Effector memory CD8-positive, alpha-beta T cell (primary cell): ENCODE results near the gene RNGTT.
"Not testable (repeated sequence)": the region's sequence is repeated elsewhere in the genome, so short reads cannot be mapped to it uniquely, and the experiment has no call there.

Experiments used
- ATAC-seq: fragments of 150-1000 bp; cut with Tn5 transposase; replicated peaks from 2 replicates; pipeline ENCODE4 v1.10.0; 2021; ENCODE audit warnings: mild to moderate bottlenecking, moderate library complexity
- DNase-seq, 3 experiments: peaks; one replicate each; pipeline ENCODE4 v3.0.0; 2021
- H3K27ac Mint-ChIP-seq, 2 donors: one replicate each; pipeline ENCODE4 v1.8.0; 2022; ENCODE audit warnings: mild to moderate bottlenecking in 2 of 2, mixed read lengths in 2 of 2, moderate library complexity in 2 of 2
- H3K27me3 Mint-ChIP-seq, 2 donors: one replicate each; pipeline ENCODE4 v1.8.0; 2022; ENCODE audit warnings: mixed read lengths in 2 of 2
- H3K36me3 Mint-ChIP-seq: one replicate; pipeline ENCODE4 v1.8.0; 2022; ENCODE audit warnings: mild to moderate bottlenecking, moderate library complexity, mixed read lengths; ENCODE audit not compliant: insufficient read depth
- H3K4me1 Mint-ChIP-seq, 2 donors: one replicate each; pipeline ENCODE4 v1.8.0; 2022; ENCODE audit warnings: low read depth in 2 of 2, mixed read lengths in 2 of 2
- H3K4me3 Mint-ChIP-seq, 2 donors: one replicate each; pipeline ENCODE4 v1.8.0; 2022; ENCODE audit warnings: mild to moderate bottlenecking in 2 of 2, mixed read lengths in 2 of 2, moderate library complexity in 2 of 2
- H3K9me3 Mint-ChIP-seq, 2 donors: one replicate each; pipeline ENCODE4 v1.8.0; 2022; ENCODE audit warnings: mixed read lengths in 2 of 2

RNGTT gene

DNA sequence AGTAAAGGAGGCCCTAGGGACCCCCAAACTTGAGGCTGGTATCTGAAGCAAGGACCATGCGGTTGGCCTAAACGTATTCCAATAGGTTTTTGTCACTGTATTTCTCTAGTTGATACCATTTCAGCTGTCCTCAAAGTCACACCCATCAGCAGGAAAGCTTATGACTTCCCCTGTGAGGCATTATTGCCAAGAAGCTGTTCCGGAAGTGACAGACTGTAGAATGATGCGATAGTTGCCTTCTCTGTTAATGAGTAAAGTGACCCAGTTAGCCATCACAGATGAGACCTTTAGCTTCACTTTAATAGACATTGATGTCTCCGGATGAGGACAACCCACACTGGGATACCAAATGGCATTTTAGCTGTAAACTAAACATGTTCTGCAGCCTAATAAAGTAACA lies 147.9 kb downstream of the RNGTT start:
- H3K4me1 Mint-ChIP-seq: peaks cover 2 to 17% of the 10 kb centered on the region in 2 donors
- no peak for DNase-seq
- no peak overlapping the region for H3K27ac Mint-ChIP-seq
- no peaks in the 10 kb centered on the region for H3K9me3 Mint-ChIP-seq
- no peaks in the 10 kb centered on the region for H3K27me3 Mint-ChIP-seq
- H3K4me3 Mint-ChIP-seq: no peak overlapping the region
- ATAC-seq: no peak
- peaks cover 5% of the 10 kb centered on the region for H3K36me3 Mint-ChIP-seq

DNA sequence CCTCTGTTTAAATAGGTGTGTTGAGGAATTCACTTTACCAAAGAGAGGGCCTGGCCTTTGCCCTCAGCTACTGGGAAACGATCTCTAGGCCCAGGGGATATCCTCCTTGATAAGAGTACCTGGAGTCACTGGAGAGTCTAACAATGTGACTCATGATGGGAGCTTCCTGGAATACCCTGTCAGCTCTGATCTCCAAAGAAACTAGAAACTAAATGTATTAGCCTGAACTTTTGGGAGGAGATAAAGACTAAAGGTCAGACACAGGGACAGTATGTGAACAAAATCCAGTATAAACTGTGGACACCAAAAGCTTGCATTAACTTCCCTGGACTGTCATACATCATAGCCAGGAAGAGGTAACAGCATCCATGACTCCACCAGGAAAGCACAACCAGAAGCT lies 148.5 kb downstream of the RNGTT start:
- H3K27me3 Mint-ChIP-seq: no peaks in the 10 kb centered on the region
- H3K36me3 Mint-ChIP-seq: peaks cover 5% of the 10 kb centered on the region
- H3K9me3 Mint-ChIP-seq: no peaks in the 10 kb centered on the region
- peaks cover 2 to 17% of the 10 kb centered on the region in 2 donors for H3K4me1 Mint-ChIP-seq
- peak overlapping the region in 1 of 2 donors; percentile 18 for H3K27ac Mint-ChIP-seq
- ATAC-seq (no peak), DNase-seq (no peak)
- no peak overlapping the region for H3K4me3 Mint-ChIP-seq

DNA sequence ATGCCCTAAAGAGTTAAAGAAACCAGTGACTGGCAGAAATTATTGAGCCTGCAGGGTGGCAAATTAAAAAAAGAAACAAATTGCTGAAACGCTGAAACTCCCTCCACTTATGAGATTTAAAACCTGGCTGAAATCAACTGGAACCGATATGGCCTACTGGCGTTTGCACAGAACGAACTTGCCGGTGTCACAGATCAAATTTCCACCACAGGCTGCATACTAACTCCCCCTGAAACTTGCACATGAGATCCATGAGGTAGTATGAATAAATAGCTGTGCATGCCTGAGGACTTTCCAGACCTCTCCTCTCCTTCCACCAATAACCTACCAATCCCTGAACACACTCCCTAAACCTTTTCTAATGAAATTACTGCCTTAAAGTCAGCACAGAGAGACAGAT lies 150.4 kb downstream of the RNGTT start:
- Mint-ChIP-seq H3K27me3 (no peaks in the 10 kb centered on the region), H3K36me3 (peaks cover 2% of the 10 kb centered on the region), H3K27ac (peak overlapping the region in 1 of 2 donors; percentile 0), H3K9me3 (no peaks in the 10 kb centered on the region), H3K4me1 (peaks cover 1 to 10% of the 10 kb centered on the region in 2 donors), H3K4me3 (no peak overlapping the region)
- ATAC-seq (no peak), DNase-seq (no peak)

DNA sequence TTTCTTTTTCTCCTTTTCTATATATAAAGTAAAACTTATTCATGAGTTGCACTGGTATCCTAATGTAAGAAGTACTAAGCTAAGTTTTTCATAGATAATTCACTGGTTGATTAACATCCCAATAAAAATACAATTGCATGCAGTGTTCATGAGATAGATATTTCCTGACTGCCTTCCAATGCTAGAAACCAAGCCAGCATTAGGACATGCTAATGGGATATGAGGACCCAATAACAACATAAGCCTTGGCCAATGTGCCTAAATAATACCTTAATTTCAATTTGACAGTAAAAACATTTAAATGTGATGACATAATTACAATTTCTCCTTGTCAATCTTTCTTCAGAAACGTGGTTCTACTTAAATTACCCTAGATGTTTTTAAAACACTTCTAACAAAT lies 152.7 kb downstream of the RNGTT start:
- Mint-ChIP-seq H3K4me1 (peaks cover 4 to 7% of the 10 kb centered on the region in 2 donors), H3K27me3 (no peaks in the 10 kb centered on the region), H3K9me3 (peaks cover 6 to 13% of the 10 kb centered on the region in 2 donors), H3K4me3 (no peak overlapping the region), H3K36me3 (peaks cover 10% of the 10 kb centered on the region), H3K27ac (no peak overlapping the region)
- no peak for ATAC-seq
- DNase-seq: no peak

DNA sequence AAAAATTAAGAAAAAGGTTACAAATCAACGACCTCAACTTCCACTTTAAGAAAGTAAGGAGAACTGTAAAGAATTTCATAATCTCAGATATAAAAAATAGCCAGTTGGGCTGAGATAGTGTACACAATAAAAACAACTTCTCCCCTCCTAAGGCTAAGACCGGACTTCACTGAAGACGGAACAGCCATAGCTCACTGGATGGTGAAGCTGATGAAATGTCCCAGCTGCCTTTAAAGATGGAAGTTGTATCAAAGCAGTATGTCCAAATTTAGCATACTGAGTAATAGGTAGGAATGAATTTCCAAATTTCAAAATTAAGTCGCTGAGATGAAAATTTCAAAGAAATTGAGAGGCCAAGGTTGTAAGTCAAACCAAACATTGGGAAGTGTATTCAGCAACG lies 153.3 kb downstream of the RNGTT start:
- H3K27ac Mint-ChIP-seq: no peak overlapping the region
- ATAC-seq (no peak), DNase-seq (no peak)
- no peak overlapping the region for H3K4me3 Mint-ChIP-seq
- H3K27me3 Mint-ChIP-seq: no peaks in the 10 kb centered on the region
- peaks cover 8 to 13% of the 10 kb centered on the region in 2 donors for H3K4me1 Mint-ChIP-seq
- H3K36me3 Mint-ChIP-seq: peaks cover 14% of the 10 kb centered on the region
- peaks cover 6 to 13% of the 10 kb centered on the region in 2 donors for H3K9me3 Mint-ChIP-seq

DNA sequence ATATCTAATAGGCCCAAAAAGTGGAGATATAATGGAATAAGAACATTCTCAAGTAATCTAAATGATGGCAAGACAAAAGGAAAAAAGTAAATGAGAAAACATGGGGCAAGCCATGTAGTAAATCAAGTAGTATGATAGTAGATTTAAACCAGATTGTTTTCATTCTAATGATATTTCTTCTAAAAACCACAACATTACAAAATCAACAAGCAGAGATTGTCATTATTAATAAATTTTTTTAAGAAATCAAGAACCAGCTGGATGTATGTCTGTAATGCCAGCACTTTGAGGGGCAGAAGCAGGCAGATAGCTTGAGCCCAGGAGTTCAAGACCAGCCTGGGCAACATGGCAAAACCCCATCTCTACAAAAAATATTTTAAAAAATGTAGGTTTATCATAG lies 155.0 kb downstream of the RNGTT start:
- no peak for ATAC-seq
- no peaks in the 10 kb centered on the region for H3K27me3 Mint-ChIP-seq

DNA sequence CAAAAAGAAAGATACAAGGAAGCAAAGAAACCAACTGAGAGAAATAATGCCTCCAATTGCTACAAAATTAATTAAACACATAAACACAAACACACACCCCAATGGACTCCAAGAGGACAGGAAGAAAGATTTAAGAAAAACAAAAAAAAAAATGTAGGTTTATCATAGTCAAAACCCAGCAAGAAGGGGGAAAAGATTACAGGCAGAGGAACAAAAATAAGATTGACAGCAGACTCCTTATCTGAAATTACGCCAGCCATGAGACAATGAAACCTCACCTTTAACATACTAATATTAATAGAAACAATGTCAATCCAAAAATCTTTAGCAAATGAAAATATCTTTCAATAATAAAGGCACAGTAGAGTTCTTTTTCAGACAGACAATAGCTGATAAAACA lies 155.8 kb downstream of the RNGTT start:
- Mint-ChIP-seq H3K27ac (no peak overlapping the region), H3K27me3 (no peaks in the 10 kb centered on the region), H3K4me3 (no peak overlapping the region), H3K9me3 (peaks cover 6 to 13% of the 10 kb centered on the region in 2 donors), H3K4me1 (peaks cover 10 to 17% of the 10 kb centered on the region in 2 donors), H3K36me3 (peaks cover 21% of the 10 kb centered on the region)
- ATAC-seq (no peak), DNase-seq (no peak)

More for the DNA sequence above, 155.0 kb downstream of the RNGTT start:
- H3K27ac Mint-ChIP-seq: no peak overlapping the region
- no peak for DNase-seq
- peaks cover 6 to 13% of the 10 kb centered on the region in 2 donors for H3K9me3 Mint-ChIP-seq
- H3K4me1 Mint-ChIP-seq: peaks cover 10 to 17% of the 10 kb centered on the region in 2 donors
- H3K36me3 Mint-ChIP-seq: peaks cover 16% of the 10 kb centered on the region
- H3K4me3 Mint-ChIP-seq: no peak overlapping the region

DNA sequence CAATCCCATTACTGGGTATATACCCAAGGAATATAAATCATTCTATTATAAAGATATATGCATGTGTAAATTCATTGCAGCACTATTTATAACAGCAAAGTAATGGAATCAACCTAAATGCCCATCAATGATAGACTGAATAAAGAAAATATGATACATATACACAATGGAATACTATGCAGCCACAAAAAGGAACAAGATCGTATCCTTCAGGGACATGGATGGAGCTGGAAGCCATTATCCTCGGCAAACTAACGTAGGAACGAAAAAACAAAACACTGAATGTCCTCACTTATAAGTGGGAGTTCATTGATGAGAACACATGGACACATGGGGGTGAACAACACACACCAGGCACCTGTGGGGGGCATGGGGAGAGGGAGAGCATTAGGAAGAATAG lies 156.7 kb downstream of the RNGTT start:
- DNase-seq (no peak), ATAC-seq (no peak)
- no peak overlapping the region for H3K27ac Mint-ChIP-seq
- H3K9me3 Mint-ChIP-seq: peaks cover 6 to 13% of the 10 kb centered on the region in 2 donors
- peaks cover 13 to 17% of the 10 kb centered on the region in 2 donors for H3K4me1 Mint-ChIP-seq
- peaks cover 21% of the 10 kb centered on the region for H3K36me3 Mint-ChIP-seq
- H3K27me3 Mint-ChIP-seq: no peaks in the 10 kb centered on the region
- no peak overlapping the region for H3K4me3 Mint-ChIP-seq

DNA sequence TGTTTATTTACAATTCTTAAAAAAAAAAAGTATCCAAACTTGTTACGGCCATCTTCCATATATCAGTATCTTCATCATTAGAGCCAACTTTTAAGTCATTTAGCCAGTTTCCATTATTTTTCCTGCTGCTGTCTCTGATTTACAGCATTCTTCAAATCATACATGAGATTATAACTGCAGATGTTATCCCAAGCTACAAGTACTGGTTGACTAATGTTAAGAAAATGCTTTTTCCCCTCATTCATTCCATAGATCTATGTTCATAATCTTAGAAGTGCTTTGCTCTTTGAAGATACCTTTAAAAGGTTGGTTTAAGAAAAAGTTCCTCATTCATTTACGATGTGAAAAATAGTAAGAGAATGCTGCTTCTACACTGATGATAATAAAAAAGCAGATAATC lies 158.7 kb downstream of the RNGTT start:
- H3K9me3 Mint-ChIP-seq: peaks cover 6 to 13% of the 10 kb centered on the region in 2 donors
- no peaks in the 10 kb centered on the region for H3K27me3 Mint-ChIP-seq
- DNase-seq (no peak), ATAC-seq (no peak)
- H3K27ac Mint-ChIP-seq: peak overlapping the region in 1 of 2 donors; percentile 10
- no peak overlapping the region for H3K4me3 Mint-ChIP-seq
- peaks cover 13% of the 10 kb centered on the region in 2 donors for H3K4me1 Mint-ChIP-seq
- peaks cover 24% of the 10 kb centered on the region for H3K36me3 Mint-ChIP-seq

DNA sequence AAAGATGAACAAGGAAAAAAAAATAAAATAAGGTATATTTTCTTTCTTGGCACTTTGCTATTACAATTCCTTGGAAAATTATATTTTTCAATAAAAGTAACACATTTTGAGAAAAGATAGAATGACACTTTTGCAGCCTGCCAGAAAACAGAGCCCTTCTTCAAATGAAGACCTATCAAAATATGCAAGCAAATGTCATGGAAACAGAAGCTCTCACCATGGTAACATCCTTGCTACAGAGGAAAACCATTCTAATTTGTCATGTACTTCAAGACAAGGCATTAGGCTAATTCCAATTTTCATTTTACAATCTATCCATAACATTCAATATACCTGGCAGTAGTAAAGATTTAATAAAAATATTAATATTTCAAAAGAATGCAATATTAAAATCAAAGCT lies 177.9 kb downstream of the RNGTT start:
- ATAC-seq: no peak
- peaks cover 3 to 5% of the 10 kb centered on the region in 2 donors for H3K4me1 Mint-ChIP-seq

DNA sequence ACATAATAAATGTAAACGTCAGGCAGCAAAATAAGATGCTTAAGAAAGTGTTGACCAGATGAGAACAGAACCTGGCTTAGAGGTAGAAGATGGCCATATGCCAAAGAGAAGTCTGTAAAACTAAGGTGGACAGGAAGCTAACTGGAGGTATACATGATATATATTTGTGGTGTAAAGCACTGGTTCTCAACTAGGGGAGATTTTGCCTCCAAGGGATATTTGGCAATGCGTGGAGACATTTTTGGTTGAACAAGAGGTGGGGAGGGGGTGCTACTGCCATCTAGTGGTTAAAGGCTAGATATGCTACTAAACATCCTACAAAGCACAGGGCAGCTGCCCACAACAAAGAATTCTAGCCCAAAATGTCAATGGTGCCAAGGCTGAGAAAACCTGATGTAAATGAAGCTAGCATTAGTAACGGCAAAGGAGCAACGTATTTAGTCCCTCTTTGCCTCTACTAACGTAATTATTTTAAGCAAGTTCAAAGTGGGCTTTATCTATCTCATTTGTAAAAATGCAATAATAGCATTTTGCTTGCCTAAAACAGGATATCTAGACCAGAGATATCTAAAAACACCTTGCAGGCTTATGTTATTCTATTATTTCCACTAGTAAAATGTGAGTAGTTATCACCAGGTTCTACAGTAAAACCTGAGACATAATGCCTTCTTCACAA lies 182.6 kb downstream of the RNGTT start:
- Mint-ChIP-seq H3K4me1 (peaks cover 3 to 5% of the 10 kb centered on the region in 2 donors), H3K27me3 (no peaks in the 10 kb centered on the region), H3K27ac (no peak overlapping the region), H3K4me3 (no peak overlapping the region), H3K9me3 (no peaks in the 10 kb centered on the region), H3K36me3 (peaks cover 10% of the 10 kb centered on the region)
- peak; percentile 45 to 52 (median 48) for DNase-seq
- ATAC-seq: peak; percentile 91

More for the DNA sequence above, 177.9 kb downstream of the RNGTT start:
- no peaks in the 10 kb centered on the region for H3K36me3 Mint-ChIP-seq
- H3K27me3 Mint-ChIP-seq: no peaks in the 10 kb centered on the region
- no peak for DNase-seq
- H3K9me3 Mint-ChIP-seq: no peaks in the 10 kb centered on the region
- H3K4me3 Mint-ChIP-seq: no peak overlapping the region
- no peak overlapping the region for H3K27ac Mint-ChIP-seq

DNA sequence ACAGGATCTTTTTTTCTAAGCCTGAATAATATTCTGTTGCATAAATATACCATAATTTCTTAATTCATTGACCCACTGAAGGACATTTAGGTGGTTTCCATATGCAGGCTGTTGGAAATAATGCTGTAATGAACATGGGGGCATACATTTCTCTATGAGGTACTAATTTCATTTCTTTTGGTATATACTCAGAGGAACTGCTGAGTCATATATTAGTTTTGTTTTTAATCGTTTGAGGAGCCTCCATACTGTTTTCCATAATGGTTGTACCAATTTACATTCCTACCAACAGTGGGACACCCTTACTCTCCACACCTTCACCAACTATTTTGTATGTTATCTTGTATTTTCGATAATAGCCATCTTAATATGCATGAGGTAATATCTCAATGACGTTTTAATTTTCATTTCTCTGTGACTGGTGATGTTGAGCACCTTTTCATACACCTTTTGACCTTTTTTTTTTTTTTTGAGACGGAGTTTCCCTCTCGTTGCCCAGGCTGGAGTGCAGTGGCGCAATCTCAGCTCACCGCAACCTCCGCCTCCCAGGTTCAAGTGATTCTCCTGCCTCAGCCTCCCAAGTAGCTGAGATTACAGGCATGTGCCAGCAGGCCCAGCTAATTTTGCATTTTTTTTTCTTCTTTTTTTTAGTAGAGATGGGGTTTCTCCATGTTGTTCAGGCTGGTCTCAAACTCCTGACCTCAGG lies 187.4 kb downstream of the RNGTT start:
- Mint-ChIP-seq H3K36me3 (peaks cover 13% of the 10 kb centered on the region), H3K4me3 (no peak overlapping the region), H3K27ac (no peak overlapping the region), H3K27me3 (no peaks in the 10 kb centered on the region), H3K9me3 (no peaks in the 10 kb centered on the region), H3K4me1 (peaks cover 3 to 5% of the 10 kb centered on the region in 2 donors)
- ATAC-seq (no peak), DNase-seq (no peak)

DNA sequence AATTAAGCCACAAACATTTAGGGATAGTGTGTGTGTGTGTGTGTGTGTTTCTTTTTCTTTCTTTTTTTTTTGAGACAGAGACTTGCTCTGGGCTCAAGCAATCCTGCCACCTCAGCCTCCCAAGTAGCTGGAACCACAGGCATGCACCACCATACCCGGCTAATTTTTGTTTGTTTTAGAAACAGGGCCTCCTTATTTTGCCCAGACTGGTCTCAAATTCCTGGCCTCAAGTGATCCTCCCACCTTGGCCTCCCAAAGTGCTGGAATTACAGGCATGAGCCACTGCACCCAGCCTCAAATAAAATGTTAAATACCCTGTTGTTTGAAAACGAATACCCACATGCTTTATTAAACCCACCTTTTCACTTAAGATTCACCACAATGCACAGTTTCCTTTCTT lies 195.3 kb downstream of the RNGTT start:
- H3K36me3 Mint-ChIP-seq, ATAC-seq, H3K9me3 Mint-ChIP-seq, DNase-seq, H3K4me1 Mint-ChIP-seq, H3K27me3 Mint-ChIP-seq, H3K4me3 Mint-ChIP-seq, H3K27ac Mint-ChIP-seq: not testable (repeated sequence)

DNA sequence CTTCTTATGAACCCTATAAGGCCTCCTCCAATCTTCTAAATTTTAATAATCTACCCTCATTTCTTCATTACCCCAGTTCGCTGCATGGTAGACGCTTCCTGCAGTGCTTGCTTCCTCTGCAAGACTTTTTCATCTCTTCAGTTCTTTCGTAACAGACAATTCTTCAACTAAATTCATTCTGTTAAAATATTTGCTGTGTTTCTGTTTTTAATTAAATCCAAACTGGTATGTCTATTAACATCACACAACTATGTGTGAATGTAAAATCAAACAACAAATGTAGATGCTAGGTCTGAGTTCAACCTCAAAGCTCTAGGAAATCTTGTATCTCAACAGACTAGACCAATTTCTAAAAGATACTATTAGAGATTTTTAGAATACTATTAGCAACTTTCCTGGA lies 199.3 kb downstream of the RNGTT start:
- no peak overlapping the region for H3K4me3 Mint-ChIP-seq

More for the DNA sequence above, 199.3 kb downstream of the RNGTT start:
- Mint-ChIP-seq H3K36me3 (peaks cover 7% of the 10 kb centered on the region), H3K9me3 (no peaks in the 10 kb centered on the region), H3K27me3 (no peaks in the 10 kb centered on the region), H3K4me1 (peaks cover 0 to 14% of the 10 kb centered on the region in 2 donors), H3K27ac (no peak overlapping the region)
- DNase-seq: no peak
- ATAC-seq: no peak
